Right renal pelvis (tissue), 4 donors: Measurements from ENCODE around the gene HOXA2. TPM values are rescaled to one million over a fixed set of nuclear protein-coding genes. Genes with fewer than 3 reads are reported as not detected.

Source experiments
- DNase-seq, 4 donors: peaks; one replicate each; pipeline ENCODE4 v3.0.0-alpha.2; 2013; ENCODE audit warnings: low read depth in 4 of 4, low spot score in 3 of 4, missing footprints in 1 of 4
- polyA plus RNA-seq, 4 donors: library from polyadenylated mRNA; unstranded; fragments of 120-200 nt; gene quantifications; one replicate each; pipeline ENCODE4 v1.2.1, GENCODE V29; 2013; ENCODE audit not compliant: insufficient read length in 4 of 4

HOXA2 gene
- polyA plus RNA-seq, 4 donors: 8.2 to 10.1 (median 9.5) TPM

DNA sequence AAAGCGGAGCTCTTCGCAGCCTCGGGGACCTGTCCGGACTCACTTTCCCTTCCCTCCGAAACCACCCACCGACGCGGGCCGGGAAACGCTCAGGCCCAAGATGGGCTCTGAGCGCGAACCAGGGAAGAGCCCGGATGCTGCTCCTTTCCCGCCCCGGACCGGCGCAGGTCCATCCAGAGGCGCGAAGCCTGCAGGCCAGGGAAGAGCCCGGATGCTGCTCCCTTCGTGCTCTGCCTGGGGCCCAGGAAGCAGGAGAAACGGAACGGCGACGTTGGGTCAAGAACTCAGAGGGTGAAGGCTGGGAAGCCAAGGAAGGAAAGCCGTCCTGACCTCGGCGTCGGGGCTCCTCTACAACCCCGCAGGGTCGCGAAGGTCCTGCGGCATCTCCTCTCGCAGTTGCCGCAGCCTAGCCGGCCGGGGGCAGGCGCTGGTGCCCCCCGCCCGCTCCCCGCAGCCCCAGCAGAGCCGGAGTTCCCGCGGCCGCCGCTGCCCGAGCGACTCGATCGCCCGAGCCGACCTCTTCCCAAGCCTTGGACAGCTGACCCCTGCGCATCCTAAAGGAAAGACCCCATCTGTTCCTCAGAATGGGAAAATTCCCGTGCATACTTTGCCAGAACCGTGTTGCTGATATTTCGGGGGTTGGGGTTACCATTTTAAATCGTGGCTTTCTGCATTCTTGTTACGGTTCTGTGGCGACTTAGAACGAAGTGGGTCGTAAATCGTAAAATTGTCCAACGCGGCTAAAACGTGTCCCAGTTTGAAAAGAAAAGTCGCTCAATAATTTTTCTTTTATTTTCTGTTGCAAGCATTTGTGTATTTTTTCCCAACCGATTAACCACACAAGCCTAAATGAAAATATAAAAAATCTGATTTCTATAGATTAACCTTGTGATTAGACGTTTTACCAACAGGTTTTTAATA lies 14.2 kb downstream of the HOXA2 start:
- DNase-seq: no peak

DNA sequence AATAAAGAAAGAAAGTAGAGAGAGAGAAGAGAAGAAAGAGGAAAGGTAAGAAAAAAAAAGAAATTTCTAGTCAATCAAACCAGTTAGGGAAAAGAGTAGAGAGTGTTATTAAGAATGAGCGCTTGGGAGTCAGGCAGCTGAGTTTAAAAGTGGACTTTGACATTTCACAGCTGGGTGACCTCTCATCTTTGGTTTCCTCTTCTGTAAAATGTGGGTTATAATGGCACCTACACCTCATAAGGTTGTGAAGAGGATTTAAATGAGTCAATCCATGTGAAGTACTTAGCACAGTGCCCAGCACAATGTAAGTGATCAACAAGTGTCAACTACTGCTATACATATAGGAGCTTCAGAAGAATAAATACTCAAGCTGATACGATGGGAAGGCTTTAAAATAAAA lies 18.8 kb downstream of the HOXA2 start:
- DNase-seq: no peak

DNA sequence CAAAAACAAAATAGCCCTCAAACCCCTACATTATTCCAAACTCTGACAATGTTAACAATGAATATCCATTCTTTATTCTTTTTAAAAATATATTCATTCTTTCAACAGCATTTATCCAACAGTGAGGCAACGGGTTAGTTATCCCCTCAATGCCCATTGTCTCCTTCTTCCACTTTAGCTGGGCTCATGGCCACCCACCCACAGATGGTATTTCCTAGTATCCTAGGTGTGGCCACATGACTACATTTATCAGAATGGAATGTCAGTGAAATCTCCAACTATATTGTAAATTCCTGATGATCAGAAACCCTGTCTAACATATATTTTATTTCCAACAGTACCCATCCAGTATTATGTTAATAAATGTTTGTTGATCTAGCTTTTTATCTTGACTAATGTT lies 20.3 kb downstream of the HOXA2 start:
- DNase-seq: no peak

DNA sequence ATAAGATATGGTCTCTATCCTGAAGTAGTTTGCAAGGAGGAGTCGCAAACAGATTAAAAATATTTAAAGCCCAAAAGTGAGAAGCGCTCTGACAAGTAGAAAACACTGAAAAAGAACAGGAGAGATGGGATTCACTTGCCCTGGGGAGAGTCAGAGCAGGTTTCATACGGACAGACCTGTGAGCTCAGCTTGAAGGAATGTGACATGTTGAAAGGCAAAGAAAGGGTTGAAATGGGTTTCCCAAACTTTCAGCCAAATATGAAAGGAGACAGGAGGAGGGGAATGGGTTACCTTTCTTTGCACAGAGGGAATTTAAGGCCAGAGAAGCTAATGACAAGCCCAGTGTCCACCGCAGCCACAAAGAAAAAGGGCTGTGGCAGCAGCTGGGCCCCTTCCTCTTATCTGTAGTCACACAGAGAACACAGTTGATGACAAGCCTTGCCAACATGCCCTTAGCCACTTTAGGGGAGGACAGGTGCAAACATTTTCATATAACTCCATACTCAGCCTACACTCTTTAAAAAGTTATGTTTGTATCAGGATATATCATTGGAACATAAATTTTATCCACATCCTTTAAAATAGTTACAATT lies 21.5 kb downstream of the HOXA2 start:
- DNase-seq: no peak

DNA sequence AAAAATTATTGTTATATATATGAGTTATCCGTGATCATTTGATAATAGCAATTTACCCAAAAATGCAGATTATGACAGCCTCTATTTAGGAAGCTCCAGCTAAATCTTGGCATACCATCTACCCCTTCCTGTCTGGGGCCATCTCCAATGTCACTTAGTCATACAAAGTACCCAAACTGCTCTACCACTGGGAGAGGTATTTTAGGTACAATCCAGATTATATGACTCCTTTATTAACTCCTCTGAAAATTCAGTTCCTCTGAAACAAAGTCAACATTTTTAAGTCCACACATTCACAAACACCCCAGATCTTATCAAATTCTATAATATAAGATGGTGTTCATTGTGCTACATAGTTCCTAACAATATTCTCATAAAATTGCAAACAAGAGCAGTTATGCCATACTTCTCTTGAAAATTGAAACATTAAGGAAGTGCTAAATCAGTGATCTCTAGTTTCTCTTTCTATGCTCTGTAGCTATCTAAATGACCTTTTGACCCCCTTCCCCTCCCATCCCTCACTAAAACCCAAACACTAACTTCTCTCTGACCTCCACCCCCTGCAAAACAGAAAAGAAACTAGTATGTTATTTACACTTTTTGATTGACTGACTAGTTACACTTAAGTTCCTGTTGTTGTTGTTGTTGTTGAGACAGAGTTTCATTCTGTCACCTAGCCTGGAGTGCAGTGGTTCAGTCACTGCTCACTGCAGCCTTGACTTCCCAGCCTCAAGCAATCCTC lies 23.1 kb downstream of the HOXA2 start:
- no peak for DNase-seq

DNA sequence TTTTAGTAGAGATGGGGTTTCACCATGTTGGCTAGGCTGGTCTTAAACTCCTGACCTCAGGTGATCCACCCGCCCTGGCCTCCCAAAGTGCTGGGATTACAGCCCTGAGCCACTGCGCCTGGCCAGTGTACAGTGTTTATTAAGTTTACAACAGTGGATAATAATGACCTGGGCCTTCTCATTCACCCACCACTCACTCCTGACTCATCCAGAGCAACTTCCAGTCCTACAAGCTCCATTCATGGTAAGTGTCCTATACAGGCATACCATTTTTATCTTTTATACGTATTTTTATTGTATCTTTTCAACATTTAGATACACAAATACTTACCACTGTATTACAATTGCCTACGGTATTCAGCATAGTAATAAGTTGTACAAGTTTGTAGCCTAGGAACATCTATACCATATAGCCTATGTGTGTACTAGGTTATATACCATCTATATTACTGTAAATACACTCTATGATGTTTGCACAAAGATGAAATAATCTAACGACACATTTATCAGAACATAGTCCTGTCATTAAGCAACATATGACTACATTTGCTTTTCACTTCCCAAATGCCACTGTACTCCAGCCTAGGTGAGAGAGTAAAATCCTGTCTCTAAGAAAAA lies 23.8 kb downstream of the HOXA2 start:
- DNase-seq: no peak

DNA sequence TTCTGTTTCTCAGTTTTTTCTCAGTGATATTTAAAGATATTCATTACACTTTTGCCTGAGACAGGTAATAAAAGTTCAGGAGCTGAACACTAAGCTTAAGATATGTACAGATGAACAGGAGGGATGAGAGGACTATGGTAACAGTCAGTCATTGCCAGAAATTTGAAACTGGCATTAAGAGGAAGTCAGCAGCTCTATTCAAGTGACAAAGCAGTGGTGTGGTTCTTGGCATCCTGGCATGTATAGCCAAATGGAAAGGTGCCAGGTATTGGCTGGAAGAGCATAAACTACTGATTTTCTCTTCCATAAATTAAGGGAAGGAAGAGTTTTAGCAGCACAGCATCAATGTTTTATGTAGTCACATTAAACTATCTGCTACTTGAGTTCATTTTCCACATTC lies 29.4 kb downstream of the HOXA2 start:
- no peak for DNase-seq

DNA sequence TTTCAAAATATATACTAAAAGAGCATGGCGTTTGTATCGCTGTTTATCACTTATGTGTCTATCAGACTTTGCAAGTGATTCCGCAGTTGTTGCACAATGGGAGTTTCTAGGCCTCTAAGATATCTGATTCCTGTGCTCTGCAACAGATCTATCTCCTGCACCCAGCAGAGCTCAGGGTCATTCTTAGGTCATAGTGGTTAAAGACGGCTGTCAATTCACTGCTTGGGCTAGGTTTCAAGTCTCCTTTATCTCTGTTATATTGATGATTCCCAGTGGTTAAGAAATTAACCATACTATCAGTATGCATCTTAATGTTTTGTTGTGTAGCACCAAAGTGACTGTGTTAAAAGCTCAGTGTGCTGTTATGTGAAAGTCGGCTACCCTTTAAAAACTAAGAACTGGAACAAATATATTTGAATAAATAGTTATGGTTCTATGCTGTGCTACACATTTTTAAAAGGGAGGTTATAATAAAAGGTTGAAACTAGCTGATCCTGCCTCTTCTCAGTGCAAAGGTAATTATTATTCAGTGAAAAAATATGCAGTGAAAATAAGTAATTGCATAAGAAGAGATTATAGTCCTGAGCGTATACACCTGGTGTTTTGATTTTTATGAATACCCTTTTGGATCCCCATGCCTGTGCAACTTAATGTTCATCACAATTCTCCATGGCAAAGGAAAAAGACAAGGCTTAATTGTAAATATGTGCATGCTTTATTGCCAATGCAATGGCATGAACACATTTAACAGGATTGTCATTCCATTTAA lies 30.7 kb downstream of the HOXA2 start:
- no peak for DNase-seq

DNA sequence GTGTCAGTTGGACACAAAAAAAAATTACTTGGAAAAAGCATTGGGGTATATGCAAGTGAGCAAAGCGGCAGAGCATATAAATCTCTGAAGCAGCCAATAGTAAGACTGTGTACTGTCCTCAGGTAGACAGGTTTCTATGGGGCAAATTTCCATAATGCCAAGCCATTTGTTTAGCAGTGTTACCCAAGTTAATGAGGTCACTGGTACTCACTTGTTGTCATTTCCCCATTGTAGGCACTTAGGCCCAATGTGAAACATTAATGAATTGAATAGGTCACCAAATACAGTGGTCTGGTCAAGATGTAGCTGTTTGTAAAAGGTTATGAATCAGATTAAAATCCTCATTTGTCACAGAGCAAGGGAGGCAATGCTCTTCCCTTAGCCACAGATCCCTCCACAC lies 34.2 kb downstream of the HOXA2 start:
- no peak for DNase-seq

DNA sequence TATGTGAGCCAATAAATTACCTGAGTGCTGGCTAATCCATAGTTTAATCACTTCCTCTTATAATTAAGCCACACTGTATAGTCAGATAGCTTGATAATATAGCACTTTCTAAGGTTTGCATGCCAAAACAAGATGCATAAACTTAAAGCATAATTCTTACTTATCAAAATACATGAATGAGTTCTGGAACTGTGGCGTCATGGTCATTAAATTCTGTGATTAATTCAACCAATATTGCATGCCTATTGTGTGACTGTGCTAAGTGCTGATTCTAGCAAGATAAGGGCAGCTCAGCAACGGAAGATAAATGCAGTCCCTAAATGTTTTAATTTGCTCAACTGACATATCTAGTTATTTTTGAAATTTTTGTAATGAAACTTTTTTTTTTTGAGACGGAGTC lies 36.3 kb downstream of the HOXA2 start:
- DNase-seq: no peak

DNA sequence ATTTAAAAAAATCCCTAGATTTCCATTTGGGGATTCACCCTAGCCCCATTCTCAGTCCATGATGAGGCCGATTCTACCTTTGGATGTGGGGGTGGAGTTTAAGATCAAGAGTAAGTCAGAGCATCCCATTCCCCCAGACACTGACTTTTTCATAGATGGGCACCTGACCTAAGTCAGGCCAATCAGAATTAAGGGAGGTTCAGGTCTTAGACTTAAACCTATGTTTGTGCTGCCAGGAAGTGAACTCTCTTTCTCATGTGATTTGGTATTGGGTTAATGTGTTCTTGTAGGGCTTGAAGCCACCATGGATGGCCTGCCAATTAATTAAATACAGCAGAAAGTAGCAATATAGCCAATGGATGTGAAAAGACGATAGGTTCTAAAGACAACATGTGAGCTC lies 36.8 kb downstream of the HOXA2 start:
- DNase-seq: no peak

DNA sequence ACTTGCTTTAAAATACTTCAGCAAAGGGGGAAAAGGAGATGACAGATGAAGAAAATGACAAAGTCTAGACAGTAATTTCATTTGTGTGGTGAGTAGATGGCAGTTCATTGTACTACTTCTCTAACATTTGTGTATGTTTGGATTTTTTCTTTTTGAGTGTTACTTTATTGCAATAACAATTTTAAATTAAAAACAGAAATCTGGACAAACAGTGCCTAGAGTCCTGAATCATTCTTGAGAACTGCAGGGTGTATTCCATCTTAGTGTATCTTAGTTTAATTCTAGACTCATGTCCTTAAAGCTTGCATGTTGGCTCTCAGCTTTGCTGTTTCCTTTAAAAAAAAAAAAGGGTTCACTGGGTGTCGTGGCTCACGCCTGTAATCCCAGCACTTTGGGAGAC lies 37.8 kb downstream of the HOXA2 start:
- DNase-seq: no peak

DNA sequence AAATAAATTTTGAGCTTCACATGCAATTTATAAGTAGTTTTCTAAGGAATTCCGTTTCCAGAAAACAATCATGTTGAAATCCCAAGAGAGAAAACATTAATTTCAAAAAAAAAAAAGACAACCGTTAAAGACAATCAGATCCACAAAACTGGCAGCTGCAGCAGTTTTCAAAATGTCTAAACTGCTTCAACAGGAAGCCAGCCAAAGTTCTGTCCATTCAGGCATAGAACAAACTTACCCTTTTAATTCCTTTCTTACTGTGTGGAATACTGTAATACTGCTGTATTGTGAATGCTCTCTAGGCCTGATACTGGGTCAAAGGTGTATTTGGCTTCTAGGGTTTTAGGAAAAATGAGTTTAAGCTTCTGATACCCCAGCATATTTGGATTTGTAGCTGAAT lies 38.3 kb downstream of the HOXA2 start:
- no peak for DNase-seq

DNA sequence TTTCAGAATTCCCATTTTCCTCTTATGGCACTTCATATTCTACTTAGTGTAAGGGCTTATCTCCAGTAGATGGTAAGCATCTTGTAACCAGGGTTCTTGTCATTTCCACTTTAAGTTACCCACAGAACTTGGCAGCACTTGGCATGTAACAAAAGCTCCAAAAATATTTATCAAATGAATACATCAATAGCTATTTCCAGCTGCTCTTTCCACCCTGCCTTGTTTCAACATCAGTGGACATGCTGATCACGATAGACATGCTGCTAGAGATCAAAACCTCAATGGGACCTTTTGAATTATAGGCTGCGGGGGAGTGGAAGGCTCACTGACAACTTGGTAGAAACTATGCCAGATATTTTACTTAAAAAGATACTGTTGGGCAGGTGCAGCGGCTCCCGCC lies 39.5 kb downstream of the HOXA2 start:
- no peak for DNase-seq

DNA sequence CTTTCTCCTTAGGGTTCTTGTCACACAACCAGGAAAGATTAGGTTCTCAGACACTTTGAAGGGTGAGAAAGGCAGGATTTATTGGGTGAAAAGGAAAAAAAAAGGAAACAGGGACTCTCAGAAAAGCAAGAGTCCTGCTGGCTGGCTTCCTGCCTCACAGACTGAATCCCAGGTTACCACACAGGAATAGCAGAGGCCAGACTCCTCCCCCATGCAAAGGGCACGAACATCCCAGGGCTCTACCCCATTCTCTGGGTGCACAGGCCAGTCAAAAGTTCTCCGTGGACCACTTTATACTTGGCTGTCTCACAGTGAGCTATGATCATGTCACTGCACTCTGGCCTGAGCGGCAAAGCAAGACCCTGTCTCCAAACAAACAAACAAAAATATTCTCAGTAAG lies 49.3 kb downstream of the HOXA2 start:
- DNase-seq: no peak

DNA sequence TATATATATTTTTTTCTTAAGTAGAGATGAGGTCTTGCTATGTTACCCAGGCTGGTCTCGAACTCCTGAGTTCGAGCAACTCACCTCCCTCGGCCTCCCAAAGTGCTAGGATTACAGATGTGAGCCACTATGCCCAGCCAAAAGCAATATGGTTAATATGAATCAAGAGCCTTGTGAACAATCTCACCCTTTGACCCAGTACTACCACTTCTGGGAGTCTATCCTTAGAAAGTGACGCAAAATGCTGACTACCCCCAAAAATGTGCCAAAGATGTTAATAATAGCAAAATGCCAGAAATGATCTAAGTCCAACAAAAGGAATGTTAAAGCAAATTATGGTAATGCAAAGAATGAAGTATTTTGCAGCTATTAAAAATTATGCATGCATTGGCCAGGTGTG lies 51.0 kb downstream of the HOXA2 start:
- DNase-seq: no peak
